Stomach (tissue), 9 donors: ENCODE data around the gene ABCF2. TPM values are rescaled to one million over a fixed set of nuclear protein-coding genes. Genes with fewer than 3 reads are reported as not detected.

ENCODE experiments used
- DNase-seq, 2 donors: peaks; one replicate each; pipeline versions ENCODE4 v3.0.0 to v3.0.0-alpha.2; 2013 to 2019
- H3K27ac ChIP-seq, 5 donors: fragments of 200-600 bp in 4 of 5; sonication (generic) in 4 of 5; one replicate each; pipeline ENCODE4 v1.5.1; 2013 to 2019; ENCODE audit warnings: mild to moderate bottlenecking in 1 of 5, moderate library complexity in 1 of 5
- H3K27me3 ChIP-seq, 3 donors: fragments of 200-600 bp; sonication (generic); one replicate each; pipeline ENCODE4 v1.5.1; 2017 to 2019; ENCODE audit warnings: mixed run types in 1 of 3
- H3K36me3 ChIP-seq, 4 donors: fragments of 200-600 bp; sonication (generic); 1 replicate in 3 of 4; 2 replicates in 1 of 4; pipeline ENCODE4 v1.5.1; 2016 to 2019
- H3K4me1 ChIP-seq, 4 donors: fragments of 200-600 bp; sonication (generic); one replicate each; pipeline ENCODE4 v1.5.1; 2016 to 2019
- H3K4me3 ChIP-seq, 4 donors: fragments of 200-600 bp; sonication (generic) in 3 of 4; one replicate each; pipeline ENCODE4 v1.5.1; 2016 to 2019; ENCODE audit warnings: mild to moderate bottlenecking in 1 of 4
- H3K9me3 ChIP-seq, 4 donors: fragments of 200-600 bp; sonication (generic); one replicate each; pipeline ENCODE4 v1.5.1; 2016 to 2019
- CTCF ChIP-seq, 7 experiments: fragments of 450-650 bp in 4 of 7; fragments of 200-600 bp in 3 of 7; sonication (generic) in 3 of 7; IDR thresholded peaks; one replicate each; pipeline ENCODE4 v1.5.1; 2016 to 2019; ENCODE audit warnings: antibody characterized with exemption in 7 of 7, control low read depth in 2 of 7, mild to moderate bottlenecking in 1 of 7
- EP300 ChIP-seq: sonication (generic); formaldehyde crosslinking; IDR thresholded peaks from one replicate; pipeline ENCODE4 v1.6.1; 2017; ENCODE audit warnings: antibody characterized with exemption
- POLR2A ChIP-seq, 4 donors: fragments of 450-650 bp; IDR thresholded peaks; one replicate each; pipeline ENCODE4 v1.6.1; 2016; ENCODE audit warnings: antibody characterized with exemption in 4 of 4, control low read depth in 2 of 4, mild to moderate bottlenecking in 1 of 4, moderate library complexity in 1 of 4
- POLR2AphosphoS5 ChIP-seq, 3 donors: sonication (generic); formaldehyde crosslinking; IDR thresholded peaks; one replicate each; pipeline ENCODE4 v1.6.1; 2016; ENCODE audit warnings: antibody characterized with exemption in 3 of 3
- WGBS, 5 donors: extraction: QIAGEN DNeasy Blood & Tissue Kit in 3 of 5; methylation state at CpG; one replicate each; pipeline versions ENCODE4 v1.1.5 to v1.1.7; 2013 to 2018; 5-methylcytosine and 5-hydroxymethylcytosine counted together
- intact Hi-C: fragments of 100-400 bp; cut with DNase I; formaldehyde crosslinking; loops from one replicate; pipeline ENCODE4 v1.15.1; 2023; ENCODE audit warnings: low total_unique reads
- polyA plus RNA-seq, 3 donors: library from polyadenylated mRNA; stranded (reverse); fragments of 200-250 nt; gene quantifications; one replicate each; pipeline ENCODE4 v1.2.3, GENCODE V29; 2013
- total RNA-seq, 5 donors: library from RNA; depleted of rRNA; stranded (reverse); fragments of >200 nt; gene quantifications; one replicate each; pipeline versions ENCODE4 v1.1.0 to v1.2.3, GENCODE V29; 2014 to 2016
- donor health status: healthy with polysubstance abuse.
- donor health status: Bipolar disorder and iron deficiency.
- donor health status: healthy.

The ABCF2 gene
- total and polyA plus RNA-seq, 8 donors: 5.2 to 28.0 (median 15.2) TPM

GRCh38 chr7:151235091-151235787 lies 8.2 kb upstream of the ABCF2 start:
- DNase-seq: no peak
- Histone ChIP-seq H3K4me1 (peaks cover 11 to 45% (median 33%) of the 10 kb centered on the region in 4 donors), H3K4me3 (no peak overlapping the region), H3K9me3 (no peaks in the 10 kb centered on the region), H3K27me3 (no peaks in the 10 kb centered on the region), H3K27ac (no peak overlapping the region), H3K36me3 (peaks cover 26 to 59% (median 56%) of the 10 kb centered on the region in 4 donors)
- TF ChIP-seq POLR2A (IDR thresholded peaks at IDR 0.05): no peak
- TF ChIP-seq POLR2AphosphoS5 (IDR thresholded peaks at IDR 0.05): no peak
- no peak for TF ChIP-seq CTCF (IDR thresholded peaks at IDR 0.05)
- 78 to 90% (median 86%) methylated on average over 14 to 28 of the region's 28 CpGs for WGBS, 5 donors
- intact Hi-C loops: no loop called here

- Histone ChIP-seq H3K27me3 (no peaks in the 10 kb centered on the region), H3K4me3 (peak overlapping the region; percentile 85 to 97 (median 96)), H3K36me3 (peaks cover 25 to 44% (median 42%) of the 10 kb centered on the region in 4 donors), H3K27ac (peak overlapping the region in 2 of 5 donors; percentile 89 to 94), H3K9me3 (no peaks in the 10 kb centered on the region), H3K4me1 (peaks cover 11 to 44% (median 33%) of the 10 kb centered on the region in 4 donors)
- DNase-seq: no peak
- no peak for TF ChIP-seq POLR2A (IDR thresholded peaks at IDR 0.05)
- intact Hi-C loops: no loop called here
- WGBS, 5 donors: 59 to 71% (median 64%) methylated on average over 5 to 9 of the region's 9 CpGs
These were observed 6.8 kb upstream of the ABCF2 start for GRCh38 chr7:151233804-151234203.

GRCh38 chr7:151232917-151233701 lies 6.1 kb upstream of the ABCF2 start:
- 3 to 6% (median 4%) methylated on average over 30 to 36 of the region's 36 CpGs for WGBS, 5 donors
- no peaks in the 10 kb centered on the region for H3K9me3 ChIP-seq
- DNase-seq: peak; percentile 52 to 77
- intact Hi-C loops: no loop called here
- TF ChIP-seq POLR2A (IDR thresholded peaks at IDR 0.05) (no peak), POLR2AphosphoS5 (IDR thresholded peaks at IDR 0.05) (peak in 1 of 3 donors; percentile 5), EP300 (no peak), CTCF (IDR thresholded peaks at IDR 0.05) (no peak)
- H3K4me3 ChIP-seq: peak overlapping the region; percentile 85 to 97 (median 96)
- H3K4me1 ChIP-seq: peaks cover 15 to 49% (median 37%) of the 10 kb centered on the region in 4 donors
- peaks cover 18 to 37% (median 35%) of the 10 kb centered on the region in 4 donors for H3K36me3 ChIP-seq
- H3K27me3 ChIP-seq: no peaks in the 10 kb centered on the region
- peak overlapping the region; percentile 86 to 94 (median 89) for H3K27ac ChIP-seq

GRCh38 chr7:151232091-151232916 lies 5.3 kb upstream of the ABCF2 start, which contains the start of gene CHPF2:
CHPF2 (plus strand) TSS chr7:151232483; CDS start chr7:151234012, 1,529 bp downstream.
- no peaks in the 10 kb centered on the region for H3K9me3 ChIP-seq
- intact Hi-C loops: no loop called here
- no peaks in the 10 kb centered on the region for H3K27me3 ChIP-seq
- DNase-seq: peak; percentile 93 to 96
- H3K36me3 ChIP-seq: peaks cover 10 to 29% (median 27%) of the 10 kb centered on the region in 4 donors
- WGBS, 5 donors: 0 to 1% (median 1%) methylated on average over 42 to 79 of the region's 79 CpGs
- peak within 1 kb of the TSS; percentile 85 to 97 (median 96) for H3K4me3 ChIP-seq
- peaks cover 17 to 56% (median 43%) of the 10 kb centered on the region in 4 donors for H3K4me1 ChIP-seq
- H3K27ac ChIP-seq: peak within 1 kb of the TSS; percentile 86 to 94 (median 89)
- peak; percentile 4 for TF ChIP-seq EP300
- peak; percentile 54 to 95 (median 91) for TF ChIP-seq POLR2AphosphoS5 (IDR thresholded peaks at IDR 0.05)
- no peak for TF ChIP-seq CTCF (IDR thresholded peaks at IDR 0.05)
- peak in 2 of 4 donors; percentile 20 to 55 for TF ChIP-seq POLR2A (IDR thresholded peaks at IDR 0.05)
